Measurements from ENCODE around the gene CS. TPM values are rescaled to one million over a fixed set of nuclear protein-coding genes. Genes with fewer than 3 reads are reported as not detected.

CS gene
- total RNA-seq, 3 donors from 2014 or later (not counting 1 experiment from before 2014, with no cell fraction given), result 185 to 190 (median 188) TPM

- H3K9me3 Mint-ChIP-seq, result no peaks in the 10 kb centered on the region
- Histone ChIP-seq H3K27ac (ENCODE audit: low read length) (no peak overlapping the region), H3K27me3 (ENCODE audit: control insufficient read depth, insufficient read depth, low read length) (no peaks in the 10 kb centered on the region), H3K4me1 (ENCODE audit: control insufficient read depth, insufficient read depth, low read length) (no peaks in the 10 kb centered on the region), H3K9me3 (ENCODE audit: control insufficient read depth, insufficient read depth, low read length) (no peaks in the 10 kb centered on the region), H3K4me3 (ENCODE audit: low read length) (no peak overlapping the region), H3K36me3 (ENCODE audit: control insufficient read depth, insufficient read depth, low read length) (peaks cover 2% of the 10 kb centered on the region)
- no peak overlapping the region for H3K4me3 Mint-ChIP-seq
- no peak for TF ChIP-seq CTCF (IDR thresholded peaks at IDR 0.05)
- no peaks in the 10 kb centered on the region for H3K27me3 Mint-ChIP-seq (ENCODE audit: low read depth in 2 of 2)
- no peak for ATAC-seq
- no peak overlapping the region for H3K27ac Mint-ChIP-seq
- DNase-seq, result no peak
- 93% methylated on average over 8 of the region's 8 CpGs for WGBS (ENCODE audit: insufficient coverage)
- peaks cover 5 to 7% of the 10 kb centered on the region in 2 donors for H3K4me1 Mint-ChIP-seq
- intact Hi-C loops (cut with micrococcal nuclease), result no loop called here
- no peaks in the 10 kb centered on the region for H3K36me3 Mint-ChIP-seq
These were observed 69.5 kb downstream of the CS start for GRCh38 chr12:56230432-56231183.

GRCh38 chr12:56229916-56230431 is 70.2 kb downstream of the CS start, which contains the start of gene SLC39A5:
Gene SLC39A5, plus strand, starts transcription at chr12:56230051. Its CDS starts 1,224 bp downstream, at chr12:56231275.
- H3K27ac Mint-ChIP-seq, result no peak within 1 kb of the TSS

GRCh38 chr12:56229082-56229481 is 71.0 kb downstream of the CS start:
- ATAC-seq (no peak), DNase-seq (no peak)
- intact Hi-C loops (cut with micrococcal nuclease), result loop anchor here (10.0 kb wide), 1 partner anchor 184 kb away; the partner anchor contains the start of gene RPS26

More at GRCh38 chr12:56229916-56230431, 70.2 kb downstream of the CS start, which contains the start of gene SLC39A5:
- intact Hi-C loops (cut with micrococcal nuclease), result loop anchor here (10.0 kb wide), 1 partner anchor 185 kb away; the partner anchor contains the start of gene RPS26
- Mint-ChIP-seq H3K36me3 (no peaks in the 10 kb centered on the region), H3K4me1 (peaks cover 11 to 14% of the 10 kb centered on the region in 2 donors), H3K27me3 (ENCODE audit: low read depth in 2 of 2) (no peaks in the 10 kb centered on the region), H3K4me3 (no peak within 1 kb of the TSS), H3K9me3 (no peaks in the 10 kb centered on the region)
- peaks cover 1% of the 10 kb centered on the region for H3K4me1 ChIP-seq (ENCODE audit: control insufficient read depth, insufficient read depth, low read length)
- no peaks in the 10 kb centered on the region for H3K9me3 ChIP-seq (ENCODE audit: control insufficient read depth, insufficient read depth, low read length)
- ATAC-seq (no peak), DNase-seq (no peak)
- TF ChIP-seq CTCF (IDR thresholded peaks at IDR 0.05), result no peak
- 60% methylated on average over 4 of the region's 4 CpGs for WGBS (ENCODE audit: insufficient coverage)
- H3K4me3 ChIP-seq (ENCODE audit: low read length), result no peak within 1 kb of the TSS
- peaks cover 2% of the 10 kb centered on the region for H3K36me3 ChIP-seq (ENCODE audit: control insufficient read depth, insufficient read depth, low read length)
- no peaks in the 10 kb centered on the region for H3K27me3 ChIP-seq (ENCODE audit: control insufficient read depth, insufficient read depth, low read length)
- H3K27ac ChIP-seq (ENCODE audit: low read length), result no peak within 1 kb of the TSS

More at GRCh38 chr12:56229082-56229481, 71.0 kb downstream of the CS start:
- H3K9me3 ChIP-seq (ENCODE audit: control insufficient read depth, insufficient read depth, low read length), result no peaks in the 10 kb centered on the region
- peaks cover 2% of the 10 kb centered on the region for H3K36me3 ChIP-seq (ENCODE audit: control insufficient read depth, insufficient read depth, low read length)
- no peaks in the 10 kb centered on the region for H3K27me3 ChIP-seq (ENCODE audit: control insufficient read depth, insufficient read depth, low read length)
- H3K36me3 Mint-ChIP-seq, result no peaks in the 10 kb centered on the region
- H3K4me1 Mint-ChIP-seq, result peaks cover 16 to 20% of the 10 kb centered on the region in 2 donors
- 89% methylated on average over 3 of the region's 7 CpGs for WGBS (ENCODE audit: insufficient coverage)
- H3K27ac Mint-ChIP-seq, result no peak overlapping the region
- no peak overlapping the region for H3K27ac ChIP-seq (ENCODE audit: low read length)
- H3K9me3 Mint-ChIP-seq, result no peaks in the 10 kb centered on the region
- TF ChIP-seq CTCF (IDR thresholded peaks at IDR 0.05), result no peak
- H3K27me3 Mint-ChIP-seq (ENCODE audit: low read depth in 2 of 2), result no peaks in the 10 kb centered on the region
- H3K4me3 ChIP-seq (ENCODE audit: low read length), result no peak overlapping the region
- H3K4me1 ChIP-seq (ENCODE audit: control insufficient read depth, insufficient read depth, low read length), result peaks cover 8% of the 10 kb centered on the region
- H3K4me3 Mint-ChIP-seq, result no peak overlapping the region

Data from natural killer cell (primary cell).